A549 (cell line): ENCODE data around the gene GNB1.

Experiments used
- HOXA7 ChIP-seq: fragments of 250-450 bp; sonication (Bioruptor Pico); IDR thresholded peaks from 2 replicates; pipeline ENCODE4 v1.5.0; 2020; ENCODE audit warnings: mild to moderate bottlenecking, moderate library complexity
- KDM1A ChIP-seq: fragments of 200-600 bp; sonication (generic); IDR thresholded peaks from 2 replicates; pipeline ENCODE4 v1.6.1; 2016; ENCODE audit warnings: low read depth, mild to moderate bottlenecking
- POLR2AphosphoS2 ChIP-seq: conservative IDR thresholded peaks from 2 replicates; pipeline ENCODE4 v1.6.1; 2012; ENCODE audit warnings: low read length, improper control_type of control experiment, inconsistent platforms
- USF2 ChIP-seq: fragments of 450-650 bp; IDR thresholded peaks from 2 replicates; pipeline ENCODE4 v1.6.1; 2014; ENCODE audit warnings: antibody characterized with exemption
- ZC3H11A ChIP-seq: fragments of 450-650 bp; IDR thresholded peaks from 2 replicates; pipeline ENCODE4 v1.6.1; 2014; ENCODE audit warnings: antibody characterized with exemption, mild to moderate bottlenecking
- ZFP36 ChIP-seq: fragments of 450-650 bp; IDR thresholded peaks from 2 replicates; pipeline ENCODE4 v1.6.1; 2014; ENCODE audit warnings: borderline replicate concordance; ENCODE audit not compliant: partially characterized antibody
- TF ChIP-seq, protein P1 (sequence below): IDR thresholded peaks from 2 replicates; pipeline ENCODE4 v1.6.1; 2012; ENCODE audit warnings: low read depth, borderline replicate concordance
- TF ChIP-seq, protein P2 (sequence below): fragments of >200 bp; sonication (Bioruptor Twin); formaldehyde crosslinking; IDR thresholded peaks from 3 replicates; pipeline ENCODE4 v1.5.1; 2016
- TF ChIP-seq, protein P3 (sequence below): IDR thresholded peaks from 2 replicates; pipeline ENCODE4 v1.6.1; 2012

- TF ChIP-seq, protein P1, sequence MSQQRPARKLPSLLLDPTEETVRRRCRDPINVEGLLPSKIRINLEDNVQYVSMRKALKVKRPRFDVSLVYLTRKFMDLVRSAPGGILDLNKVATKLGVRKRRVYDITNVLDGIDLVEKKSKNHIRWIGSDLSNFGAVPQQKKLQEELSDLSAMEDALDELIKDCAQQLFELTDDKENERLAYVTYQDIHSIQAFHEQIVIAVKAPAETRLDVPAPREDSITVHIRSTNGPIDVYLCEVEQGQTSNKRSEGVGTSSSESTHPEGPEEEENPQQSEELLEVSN = no peak
- TF ChIP-seq, protein P2, sequence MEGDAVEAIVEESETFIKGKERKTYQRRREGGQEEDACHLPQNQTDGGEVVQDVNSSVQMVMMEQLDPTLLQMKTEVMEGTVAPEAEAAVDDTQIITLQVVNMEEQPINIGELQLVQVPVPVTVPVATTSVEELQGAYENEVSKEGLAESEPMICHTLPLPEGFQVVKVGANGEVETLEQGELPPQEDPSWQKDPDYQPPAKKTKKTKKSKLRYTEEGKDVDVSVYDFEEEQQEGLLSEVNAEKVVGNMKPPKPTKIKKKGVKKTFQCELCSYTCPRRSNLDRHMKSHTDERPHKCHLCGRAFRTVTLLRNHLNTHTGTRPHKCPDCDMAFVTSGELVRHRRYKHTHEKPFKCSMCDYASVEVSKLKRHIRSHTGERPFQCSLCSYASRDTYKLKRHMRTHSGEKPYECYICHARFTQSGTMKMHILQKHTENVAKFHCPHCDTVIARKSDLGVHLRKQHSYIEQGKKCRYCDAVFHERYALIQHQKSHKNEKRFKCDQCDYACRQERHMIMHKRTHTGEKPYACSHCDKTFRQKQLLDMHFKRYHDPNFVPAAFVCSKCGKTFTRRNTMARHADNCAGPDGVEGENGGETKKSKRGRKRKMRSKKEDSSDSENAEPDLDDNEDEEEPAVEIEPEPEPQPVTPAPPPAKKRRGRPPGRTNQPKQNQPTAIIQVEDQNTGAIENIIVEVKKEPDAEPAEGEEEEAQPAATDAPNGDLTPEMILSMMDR = no peak
- TF ChIP-seq ZFP36 = no peak
- no peak for TF ChIP-seq USF2
- TF ChIP-seq KDM1A = no peak
- TF ChIP-seq, protein P3, sequence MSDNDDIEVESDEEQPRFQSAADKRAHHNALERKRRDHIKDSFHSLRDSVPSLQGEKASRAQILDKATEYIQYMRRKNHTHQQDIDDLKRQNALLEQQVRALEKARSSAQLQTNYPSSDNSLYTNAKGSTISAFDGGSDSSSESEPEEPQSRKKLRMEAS = no peak
- TF ChIP-seq POLR2AphosphoS2 = no peak
- TF ChIP-seq HOXA7 (CRISPR knock-in tag) = no peak
- no peak for TF ChIP-seq ZC3H11A
Observed at GRCh38 chr1:1899967-1900327, 9.1 kb upstream of the GNB1 start.
